Gastroesophageal sphincter (tissue), 4 donors: Measurements from ENCODE around the gene PRM1. TPM values are rescaled to one million over a fixed set of nuclear protein-coding genes. Genes with fewer than 3 reads are reported as not detected.

Source experiments
- ATAC-seq: fragments of 150-250 bp; one replicate; pipeline ENCODE4 v1.9.1; 2016; ENCODE audit warnings: mild to moderate bottlenecking, moderate library complexity
- H3K27ac ChIP-seq, 4 donors: fragments of 200-600 bp; sonication (generic) in 3 of 4; 1 replicate in 3 of 4; 2 replicates in 1 of 4; pipeline ENCODE4 v1.5.1; 2016 to 2019
- H3K27me3 ChIP-seq: fragments of 200-600 bp; sonication (generic); one replicate; pipeline ENCODE4 v1.5.1; 2019
- H3K36me3 ChIP-seq, 2 donors: fragments of 200-600 bp; sonication (generic); one replicate each; pipeline ENCODE4 v1.5.1; 2019; ENCODE audit warnings: control low read depth in 1 of 2
- H3K4me1 ChIP-seq, 3 donors: fragments of 200-600 bp; sonication (generic); 1 replicate in 2 of 3; 2 replicates in 1 of 3; pipeline ENCODE4 v1.5.1; 2016 to 2019; ENCODE audit warnings: control low read depth in 2 of 3
- H3K4me3 ChIP-seq, 2 donors: fragments of 200-600 bp; sonication (generic); one replicate each; pipeline ENCODE4 v1.5.1; 2019; ENCODE audit warnings: mild to moderate bottlenecking in 1 of 2, moderate library complexity in 1 of 2
- H3K9me3 ChIP-seq, 3 donors: fragments of 200-600 bp; sonication (generic); one replicate each; pipeline ENCODE4 v1.5.1; 2017 to 2019; ENCODE audit warnings: control low read depth in 2 of 3
- CTCF ChIP-seq, 4 experiments: fragments of 200-600 bp in 2 of 4; fragments of 450-650 bp in 2 of 4; sonication (generic) in 1 of 4; IDR thresholded peaks; one replicate each; pipeline ENCODE4 v1.5.1; 2017 to 2019; ENCODE audit warnings: antibody characterized with exemption in 4 of 4, mild to moderate bottlenecking in 2 of 4, moderate library complexity in 2 of 4
- EP300 ChIP-seq: sonication (generic); formaldehyde crosslinking; IDR thresholded peaks from one replicate; pipeline ENCODE4 v1.6.1; 2017; ENCODE audit warnings: antibody characterized with exemption, mild to moderate bottlenecking
- POLR2A ChIP-seq, 2 donors: fragments of 450-650 bp; IDR thresholded peaks; one replicate each; pipeline ENCODE4 v1.6.1; 2017; ENCODE audit warnings: antibody characterized with exemption in 2 of 2, mild to moderate bottlenecking in 2 of 2, moderate library complexity in 1 of 2
- POLR2AphosphoS5 ChIP-seq: sonication (generic); formaldehyde crosslinking; IDR thresholded peaks from one replicate; pipeline ENCODE4 v1.6.1; 2017; ENCODE audit warnings: antibody characterized with exemption
- WGBS, 2 donors: methylation state at CpG; one replicate each; pipeline ENCODE4 v1.1.5; 2018; ENCODE audit warnings: low coverage in 1 of 2; 5-methylcytosine and 5-hydroxymethylcytosine counted together
- total RNA-seq, 4 donors: library from RNA; depleted of rRNA; stranded (reverse); fragments of >200 nt; gene quantifications; one replicate each; pipeline ENCODE4 v1.1.0, GENCODE V29; 2016

Gene PRM1
- total RNA-seq, 4 donors from 2014 or later, result not detected

- Histone ChIP-seq H3K36me3 (no peaks in the 10 kb centered on the region), H3K4me1 (no peaks in the 10 kb centered on the region), H3K9me3 (peaks cover 0 to 3% (median 0%) of the 10 kb centered on the region in 3 donors), H3K27ac (no peak within 1 kb of the TSS), H3K4me3 (no peak within 1 kb of the TSS), H3K27me3 (no peaks in the 10 kb centered on the region)
- no peak for TF ChIP-seq CTCF (IDR thresholded peaks at IDR 0.05)
- no peak for TF ChIP-seq POLR2AphosphoS5
- no peak for TF ChIP-seq POLR2A (IDR thresholded peaks at IDR 0.05)
- no peak for TF ChIP-seq EP300
- no peak for ATAC-seq
- WGBS, 2 donors, result 83 to 97% methylated on average over 3 of the region's 26 CpGs
Observed at GRCh38 chr16:11276143-11276895, 4.8 kb downstream of the PRM1 start, which contains the start of gene PRM2. PRM2 (minus strand) TSS chr16:11276480; CDS start chr16:11276370, 110 bp downstream.

- H3K4me3 ChIP-seq, result no peak overlapping the region
- no peak overlapping the region for H3K27ac ChIP-seq
- H3K9me3 ChIP-seq, result peaks cover 0 to 3% (median 0%) of the 10 kb centered on the region in 3 donors
- WGBS, 2 donors, result 60 to 100% methylated on average over 1 of the region's 7 CpGs
- no peak for ATAC-seq
- no peaks in the 10 kb centered on the region for H3K27me3 ChIP-seq
- H3K36me3 ChIP-seq, result no peaks in the 10 kb centered on the region
- H3K4me1 ChIP-seq, result no peaks in the 10 kb centered on the region
- TF ChIP-seq CTCF (IDR thresholded peaks at IDR 0.05) (no peak), POLR2AphosphoS5 (no peak), POLR2A (IDR thresholded peaks at IDR 0.05) (no peak), EP300 (no peak)
Observed at GRCh38 chr16:11274964-11275363, 6.2 kb downstream of the PRM1 start.

GRCh38 chr16:11273721-11274324, 7.3 kb downstream of the PRM1 start:
- TF ChIP-seq EP300, result no peak
- TF ChIP-seq POLR2A (IDR thresholded peaks at IDR 0.05), result no peak
- H3K4me3 ChIP-seq, result no peak overlapping the region
- H3K4me1 ChIP-seq, result no peaks in the 10 kb centered on the region
- ATAC-seq, result no peak
- no peaks in the 10 kb centered on the region for H3K36me3 ChIP-seq
- H3K27me3 ChIP-seq, result no peaks in the 10 kb centered on the region
- peaks cover 0 to 3% (median 0%) of the 10 kb centered on the region in 3 donors for H3K9me3 ChIP-seq
- WGBS, 2 donors, result 76 to 78% methylated on average over 2 to 3 of the region's 3 CpGs
- no peak overlapping the region for H3K27ac ChIP-seq

- Histone ChIP-seq H3K27me3 (no peaks in the 10 kb centered on the region), H3K4me3 (no peak within 1 kb of the TSS), H3K36me3 (no peaks in the 10 kb centered on the region), H3K4me1 (no peaks in the 10 kb centered on the region), H3K27ac (no peak within 1 kb of the TSS), H3K9me3 (peaks cover 0 to 3% (median 0%) of the 10 kb centered on the region in 3 donors)
- 69 to 77% methylated on average over 11 to 12 of the region's 30 CpGs for WGBS, 2 donors
- TF ChIP-seq POLR2A (IDR thresholded peaks at IDR 0.05) (no peak), POLR2AphosphoS5 (no peak), CTCF (IDR thresholded peaks at IDR 0.05) (no peak), EP300 (no peak)
- ATAC-seq, result no peak
Observed at GRCh38 chr16:11272921-11273720, 8.0 kb downstream of the PRM1 start, which contains the start of gene PRM3. PRM3 (minus strand) TSS chr16:11273629; CDS start chr16:11273595, 34 bp downstream.

GRCh38 chr16:11272484-11272883, 8.6 kb downstream of the PRM1 start:
- 90% methylated on average over 2 of the region's 6 CpGs; no CpG with 5 or more reads in 1 of the 2 donors for WGBS, 2 donors

More at GRCh38 chr16:11272484-11272883, 8.6 kb downstream of the PRM1 start:
- no peaks in the 10 kb centered on the region for H3K4me1 ChIP-seq
- TF ChIP-seq CTCF (IDR thresholded peaks at IDR 0.05), result no peak
- TF ChIP-seq POLR2AphosphoS5, result no peak
- H3K4me3 ChIP-seq, result no peak overlapping the region
- no peak for ATAC-seq
- peaks cover 0 to under 1% (median 0%) of the 10 kb centered on the region in 3 donors for H3K9me3 ChIP-seq
- no peaks in the 10 kb centered on the region for H3K36me3 ChIP-seq
- H3K27me3 ChIP-seq, result no peaks in the 10 kb centered on the region
- H3K27ac ChIP-seq, result no peak overlapping the region
